Stimulated activated CD4-positive, alpha-beta T cell treated with anti-CD3 and anti-CD28 coated beads, Interleukin-15, amount 100 ng/mL, for 24 hours (primary cell): ENCODE results near the gene RAB4A.

ENCODE experiments used
- DNase-seq: peaks from one replicate; pipeline ENCODE4 v3.0.0-alpha.2; 2020

RAB4A gene

GRCh38 chr1:229270547-229271447 is at the start of gene RAB4A:
RAB4A (plus strand) TSS chr1:229271111; CDS start chr1:229271340, 229 bp downstream.
- DNase-seq: peak; percentile 83

- DNase-seq: no peak
These were observed 48.8 kb upstream of the RAB4A start for GRCh38 chr1:229222081-229222480.

GRCh38 chr1:229223498-229223897 is 47.4 kb upstream of the RAB4A start:
- no peak for DNase-seq

- no peak for DNase-seq
These were observed 46.6 kb upstream of the RAB4A start for GRCh38 chr1:229224308-229224707.

GRCh38 chr1:229225331-229225782 is 45.6 kb upstream of the RAB4A start:
- DNase-seq: no peak

- no peak for DNase-seq
These were observed 44.1 kb upstream of the RAB4A start for GRCh38 chr1:229226796-229227195.

GRCh38 chr1:229227298-229227919 is 43.5 kb upstream of the RAB4A start:
- peak; percentile 84 for DNase-seq

- DNase-seq: no peak
These were observed 42.4 kb upstream of the RAB4A start for GRCh38 chr1:229228522-229228921.

GRCh38 chr1:229229137-229229720 is 41.7 kb upstream of the RAB4A start:
- no peak for DNase-seq

- DNase-seq: no peak
These were observed 41.2 kb upstream of the RAB4A start for GRCh38 chr1:229229721-229230139.

GRCh38 chr1:229230140-229230892 is 40.6 kb upstream of the RAB4A start:
- no peak for DNase-seq

GRCh38 chr1:229230893-229231753 is 39.8 kb upstream of the RAB4A start:
- no peak for DNase-seq

GRCh38 chr1:229231754-229232119 is 39.2 kb upstream of the RAB4A start:
- no peak for DNase-seq

GRCh38 chr1:229234870-229235472 is 35.9 kb upstream of the RAB4A start:
- DNase-seq: no peak

GRCh38 chr1:229237320-229237719 is 33.6 kb upstream of the RAB4A start:
- DNase-seq: no peak

GRCh38 chr1:229238231-229238630 is 32.7 kb upstream of the RAB4A start:
- DNase-seq: no peak

- DNase-seq: no peak
These were observed 32.1 kb upstream of the RAB4A start for GRCh38 chr1:229238674-229239415.

- DNase-seq: no peak
These were observed 30.4 kb upstream of the RAB4A start for GRCh38 chr1:229240532-229240931.

GRCh38 chr1:229241390-229241789 is 29.5 kb upstream of the RAB4A start:
- no peak for DNase-seq

- no peak for DNase-seq
These were observed 27.3 kb upstream of the RAB4A start for GRCh38 chr1:229243638-229244037.

- no peak for DNase-seq
These were observed 26.8 kb upstream of the RAB4A start for GRCh38 chr1:229244091-229244490.
